HG03460 (cell line): ENCODE data around the gene WNT5B.
"Not testable (repeated sequence)": the region's sequence is repeated elsewhere in the genome, so short reads cannot be mapped to it uniquely, and the experiment has no call there.

Experiments
- ATAC-seq: cut with Tn5 transposase; IDR thresholded peaks from one replicate; pipeline ENCODE4 v1.9.1; 2021; ENCODE audit not compliant: unreplicated experiment

The WNT5B gene

DNA sequence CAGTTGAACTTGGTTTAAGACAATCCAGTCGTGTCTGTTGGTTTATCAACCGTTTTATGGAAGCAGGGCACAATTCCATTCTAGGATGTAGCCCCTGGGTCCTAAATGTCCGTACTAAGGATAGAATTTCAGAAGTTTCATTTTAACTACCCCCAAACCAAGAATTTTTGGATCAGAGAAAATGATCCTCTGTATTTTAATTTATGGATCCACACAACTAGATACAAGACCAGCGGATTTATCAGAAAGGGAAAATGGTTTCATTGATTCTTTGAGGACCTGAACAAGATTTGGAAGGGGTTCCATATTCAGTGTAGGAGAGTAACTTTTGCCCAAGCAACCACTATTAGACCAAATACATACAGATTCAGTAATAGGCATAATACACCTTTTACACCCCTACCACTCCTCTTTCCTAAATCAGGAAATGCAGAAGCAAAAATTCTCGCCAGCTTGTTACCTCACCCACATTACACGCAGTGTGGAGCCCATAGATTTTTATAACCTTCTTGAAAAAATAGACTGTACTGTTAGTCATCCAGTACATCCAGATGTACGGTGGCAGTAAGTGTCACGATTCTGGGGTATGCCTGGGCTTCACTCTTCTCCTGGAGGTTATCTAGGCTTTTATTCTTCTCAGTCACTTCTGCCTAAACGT, 33.2 kb upstream of the WNT5B start:
- no peak for ATAC-seq

DNA sequence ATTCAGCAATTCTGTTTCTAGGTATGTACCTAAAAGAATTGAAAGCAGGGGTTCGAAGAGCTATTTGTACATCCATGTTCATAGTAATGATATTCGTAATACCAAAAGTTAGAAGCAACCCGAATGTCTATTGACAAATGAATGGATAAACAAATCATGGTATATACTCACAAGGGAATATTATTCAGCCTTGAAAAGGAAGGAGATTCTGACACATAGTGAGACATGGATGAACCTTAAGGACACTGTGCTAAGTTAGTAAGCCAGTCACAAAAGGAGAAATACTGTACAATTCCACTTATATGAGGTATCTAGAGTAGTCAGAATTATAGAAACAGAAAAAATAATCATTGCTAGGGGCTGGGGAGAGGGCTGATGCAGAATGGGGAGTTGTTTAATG, 30.3 kb upstream of the WNT5B start:
- no peak for ATAC-seq

DNA sequence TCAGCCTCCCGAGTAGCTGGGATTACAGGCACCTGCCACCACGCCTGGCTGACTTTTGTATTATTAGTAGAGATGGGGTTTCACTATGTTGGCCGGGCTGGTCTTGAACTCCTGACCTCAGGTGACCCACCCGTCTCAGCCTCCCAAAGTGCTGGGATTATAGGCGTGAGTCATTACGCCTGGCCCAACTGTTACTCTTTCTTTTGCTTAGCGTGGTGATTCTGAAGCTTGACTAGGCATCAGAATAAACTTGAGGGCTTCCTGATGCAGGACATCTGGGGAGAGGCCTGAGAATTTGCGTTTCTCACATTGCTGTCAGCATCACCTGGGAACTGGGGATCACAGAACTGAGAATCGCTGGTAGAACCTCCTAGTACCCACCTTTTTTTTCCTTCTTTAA, 26.3 kb upstream of the WNT5B start:
- ATAC-seq = not testable (repeated sequence)

DNA sequence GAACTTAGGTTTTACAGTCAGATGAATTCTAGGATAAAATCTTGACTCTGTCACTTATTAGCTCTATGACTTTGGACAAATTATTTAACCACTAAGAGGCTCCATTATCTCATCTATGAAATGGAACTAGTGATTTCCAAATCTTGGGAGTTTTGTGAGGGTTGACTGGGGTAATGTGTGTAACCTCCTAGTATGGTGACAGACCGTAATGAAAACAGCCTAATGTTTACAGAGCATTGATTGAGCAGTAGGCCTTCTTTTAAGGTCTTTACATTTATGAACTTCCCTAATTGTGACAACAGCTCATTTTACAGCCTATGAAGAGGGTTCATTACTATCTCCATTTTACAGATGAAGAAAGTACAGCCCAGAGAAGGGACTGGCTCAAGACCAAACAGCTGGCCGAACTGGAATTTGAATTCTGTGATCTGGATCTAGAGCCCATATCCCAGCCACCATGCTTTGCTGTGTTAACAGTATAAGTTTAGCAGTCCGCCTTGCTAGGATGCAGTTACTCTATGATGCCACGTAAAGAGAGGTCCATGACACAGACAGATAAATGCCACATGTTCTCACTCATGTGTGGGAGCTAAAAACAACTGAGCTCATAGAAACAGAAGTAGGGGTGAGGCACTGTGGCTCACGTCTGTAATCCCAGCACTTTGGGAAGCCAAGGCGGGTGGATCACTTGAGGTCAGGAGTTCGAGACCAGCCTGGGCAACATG, 25.6 kb upstream of the WNT5B start:
- no peak for ATAC-seq

DNA sequence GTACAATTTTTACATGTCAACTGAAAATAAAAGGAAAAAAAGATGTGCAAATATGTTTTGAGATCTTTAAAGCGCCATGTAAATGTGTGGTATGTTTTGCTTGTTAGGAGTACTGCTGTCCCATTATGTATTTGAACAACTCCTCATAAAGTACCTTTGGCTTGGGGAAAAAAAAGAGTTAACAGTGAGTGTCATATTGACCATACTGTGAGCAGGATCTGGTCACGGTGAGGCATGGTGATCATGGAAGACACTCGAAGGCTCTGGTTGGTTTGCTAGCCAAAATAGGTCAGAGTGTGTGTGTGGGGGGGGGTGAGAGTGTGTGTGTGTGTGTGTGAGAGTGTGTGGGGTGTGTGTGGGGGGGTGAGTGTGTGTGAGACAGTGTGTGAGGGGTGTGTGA, 24.6 kb upstream of the WNT5B start:
- no peak for ATAC-seq

DNA sequence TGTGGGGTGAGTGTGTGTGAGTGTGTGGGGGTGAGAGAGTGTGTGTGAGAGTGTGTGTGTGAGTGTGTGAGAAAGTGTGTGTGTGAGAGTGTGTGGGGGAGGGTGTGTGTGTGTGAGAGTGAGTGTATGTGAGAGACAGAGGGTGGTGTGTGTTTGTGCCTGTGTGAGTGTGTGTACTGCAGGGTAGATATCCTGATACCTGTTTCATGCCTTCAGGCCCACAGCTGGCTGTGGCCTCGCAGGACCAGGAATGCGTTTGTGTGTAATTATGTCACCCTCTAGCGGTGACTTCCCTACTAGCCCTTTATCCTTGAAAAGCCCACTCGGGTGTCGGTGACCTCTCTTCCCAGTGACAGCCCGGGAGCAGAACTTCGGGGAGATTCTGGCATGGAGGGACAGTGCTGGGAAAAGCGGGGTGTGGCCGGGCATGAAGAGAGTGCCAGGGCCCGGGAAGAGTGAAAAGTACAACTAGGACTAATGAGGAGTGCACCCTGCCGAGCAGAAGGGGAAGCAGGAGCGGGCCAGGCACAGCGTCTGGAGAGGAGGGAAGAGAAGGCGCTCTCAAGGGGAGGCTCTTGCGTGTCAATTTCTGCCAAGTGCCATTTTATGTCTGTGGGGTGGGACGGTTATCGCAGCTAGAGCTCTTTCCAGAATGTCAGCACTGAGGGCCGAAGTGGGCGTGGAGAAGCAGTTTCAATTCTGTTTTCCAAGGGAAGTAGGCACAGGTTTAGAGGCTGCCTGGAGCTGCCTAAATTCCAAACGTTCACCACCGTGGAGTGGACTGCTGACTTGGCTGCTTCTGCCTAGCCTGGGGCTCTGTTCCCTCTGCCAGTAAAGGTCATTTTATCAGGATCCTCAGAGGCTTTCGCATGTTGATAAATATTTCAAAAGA, 23.7 kb upstream of the WNT5B start:
- ATAC-seq = no peak

DNA sequence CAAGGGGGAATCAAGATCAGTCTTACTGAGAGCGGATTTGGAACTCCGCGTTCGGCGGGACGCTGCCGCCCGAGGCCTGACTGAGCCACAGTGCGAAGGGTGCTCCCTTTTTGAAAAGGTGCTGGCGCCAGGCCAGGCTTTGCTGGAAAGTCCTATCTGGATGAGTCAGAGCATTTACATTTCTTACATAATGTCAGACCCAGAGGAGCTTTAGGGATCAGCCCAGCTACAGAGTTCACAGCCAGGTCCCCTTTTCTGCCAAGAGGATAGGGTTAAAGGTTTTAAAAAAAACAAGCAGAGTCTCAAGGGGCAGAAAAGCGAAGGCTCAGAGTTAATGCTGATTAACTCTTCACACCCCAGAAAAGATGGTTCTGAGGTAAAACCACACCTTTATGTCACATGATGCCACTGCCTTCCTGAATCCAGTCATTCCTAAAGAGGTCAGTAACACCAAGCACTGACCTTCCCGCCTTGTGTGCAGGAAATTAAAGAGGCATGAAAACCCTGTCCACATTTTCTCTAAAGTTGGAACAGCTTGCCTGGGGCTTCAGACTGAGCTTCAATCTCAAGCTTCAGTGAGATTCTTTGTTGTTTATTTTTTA, 22.9 kb upstream of the WNT5B start:
- ATAC-seq = peak; percentile 64

DNA sequence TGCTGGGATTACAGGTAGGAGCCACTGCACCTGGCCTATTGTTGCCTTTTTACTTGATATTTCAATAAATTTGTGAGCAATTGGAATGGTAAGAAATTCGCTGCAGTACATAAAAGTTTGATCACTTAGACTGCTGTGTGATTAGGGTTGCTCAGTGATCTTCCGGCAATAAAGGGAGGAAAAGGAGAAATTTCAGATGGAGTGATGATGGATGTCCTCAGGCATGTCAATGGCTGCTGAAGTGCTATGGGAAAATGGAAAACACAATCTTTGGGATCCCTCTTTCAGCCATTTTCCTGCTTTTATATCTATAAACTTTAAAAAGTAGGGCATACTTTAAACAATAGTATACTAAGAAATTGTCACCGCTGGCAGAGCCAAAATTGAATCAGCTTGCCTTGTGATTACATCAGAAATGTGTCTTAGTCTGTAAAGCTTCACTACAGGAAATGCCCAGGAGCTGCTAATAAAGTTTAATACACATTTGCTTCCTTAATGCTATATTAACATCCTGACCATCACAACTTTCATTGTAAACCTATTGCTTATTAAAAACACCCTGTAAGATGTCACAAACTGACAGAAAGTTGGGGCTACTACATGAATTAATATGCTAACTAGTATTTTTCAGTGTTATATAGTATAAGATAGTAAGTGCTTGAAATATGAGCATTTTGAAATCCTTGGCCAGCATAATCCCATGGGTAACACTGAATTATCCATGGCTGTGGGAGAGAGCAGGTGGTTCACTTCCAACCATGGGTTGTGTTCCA, 20.9 kb upstream of the WNT5B start:
- no peak for ATAC-seq

DNA sequence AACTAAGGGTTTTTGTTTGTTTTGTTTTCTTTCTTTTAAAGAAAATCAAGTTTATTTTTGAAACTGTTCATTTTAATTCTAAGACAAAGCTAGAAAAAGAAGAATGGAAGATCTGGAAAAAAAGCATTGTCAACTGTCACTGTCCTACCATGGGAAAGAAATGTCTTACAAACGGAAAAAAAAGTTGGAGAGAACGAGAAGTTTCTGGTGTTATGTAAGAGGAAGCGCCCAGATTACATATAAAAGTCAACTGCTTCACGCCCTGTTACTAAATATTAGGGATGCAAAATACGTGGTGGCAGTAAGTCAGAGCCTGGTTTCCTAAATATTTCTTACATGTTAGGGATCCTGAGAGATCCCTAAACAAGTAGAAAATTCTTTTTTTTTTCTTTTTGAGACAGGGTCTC, 20.3 kb upstream of the WNT5B start:
- ATAC-seq = no peak

DNA sequence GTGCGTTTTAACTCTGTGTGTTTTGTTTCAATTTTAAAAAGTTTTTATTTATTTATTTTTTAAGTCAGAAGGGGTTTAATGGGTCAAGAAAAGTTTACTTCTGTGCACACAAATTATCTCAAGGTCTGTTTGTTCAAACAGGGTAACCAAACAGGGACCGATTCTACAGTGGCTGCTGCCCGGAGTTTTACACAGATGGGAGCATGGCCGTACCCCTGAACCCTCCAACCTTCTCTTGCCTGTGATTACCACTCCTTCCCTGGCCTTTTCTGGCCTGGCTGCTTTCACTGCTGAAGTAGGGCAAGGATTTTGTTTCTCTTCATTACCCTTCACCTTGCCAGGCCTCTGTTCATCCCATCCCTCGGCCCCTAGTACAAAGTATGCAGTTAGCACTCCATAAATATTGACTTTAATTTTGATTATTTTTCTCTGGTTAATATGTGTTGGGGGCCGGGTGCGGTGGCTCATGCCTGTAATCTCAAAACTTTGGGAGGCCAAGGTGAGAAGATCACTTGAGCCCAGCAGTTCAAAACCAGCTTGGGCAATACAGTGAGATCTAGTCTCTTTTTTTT, 18.9 kb upstream of the WNT5B start:
- ATAC-seq = no peak

DNA sequence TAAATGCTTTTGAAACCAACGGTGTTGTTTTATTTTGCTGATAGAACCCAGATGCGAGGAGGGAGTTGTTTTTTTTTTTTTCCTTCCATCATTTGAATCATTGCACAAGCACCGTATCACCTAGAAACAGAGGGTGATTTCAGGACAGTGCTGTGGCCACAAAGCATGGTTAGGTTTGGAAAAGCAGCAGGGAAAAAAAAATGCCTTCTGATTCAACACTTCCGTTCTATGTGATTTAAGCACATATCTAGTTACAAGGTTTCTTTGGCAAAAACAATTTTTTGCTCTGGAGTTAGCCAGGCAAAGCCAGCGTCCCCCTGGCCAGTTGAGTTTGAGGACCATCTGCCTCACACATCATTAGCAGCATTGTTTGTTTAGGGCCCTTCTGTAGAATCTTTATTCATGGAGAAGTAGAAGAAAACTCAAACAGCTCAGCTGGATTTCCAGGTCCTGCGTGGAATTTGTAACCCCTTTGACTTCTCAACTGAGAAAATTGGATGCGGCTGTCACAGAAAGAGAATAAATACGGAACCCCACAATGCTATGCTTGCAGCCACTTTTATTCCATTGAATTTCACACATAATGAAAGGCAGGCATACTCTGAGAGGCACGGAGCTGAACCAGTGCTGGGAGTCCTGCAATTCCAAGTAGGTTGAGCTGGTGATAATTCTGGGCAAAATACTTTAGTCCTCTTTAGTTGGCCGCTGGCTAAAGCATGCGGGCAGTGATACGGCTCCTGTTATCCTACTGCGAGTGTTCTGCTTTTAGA, 17.0 kb upstream of the WNT5B start:
- no peak for ATAC-seq

DNA sequence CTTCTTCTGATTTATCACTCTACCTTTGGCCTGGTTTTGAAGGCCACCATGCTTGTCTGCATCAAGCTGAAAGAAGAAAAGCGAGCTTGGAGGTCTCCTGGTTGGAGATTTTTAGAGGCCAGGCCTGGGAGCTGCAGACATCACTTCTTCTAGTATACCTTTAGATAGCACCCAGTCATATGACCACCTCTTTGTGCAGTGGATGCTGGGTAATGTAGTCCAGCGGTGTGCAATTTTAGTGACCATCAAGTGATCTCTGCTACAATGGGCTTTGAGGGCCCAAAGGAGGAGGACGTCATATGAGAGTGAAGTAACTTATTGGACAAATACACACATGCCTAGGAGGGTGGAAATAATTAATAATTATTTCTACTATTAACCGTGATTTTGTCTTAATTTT, 15.2 kb upstream of the WNT5B start:
- ATAC-seq = no peak

DNA sequence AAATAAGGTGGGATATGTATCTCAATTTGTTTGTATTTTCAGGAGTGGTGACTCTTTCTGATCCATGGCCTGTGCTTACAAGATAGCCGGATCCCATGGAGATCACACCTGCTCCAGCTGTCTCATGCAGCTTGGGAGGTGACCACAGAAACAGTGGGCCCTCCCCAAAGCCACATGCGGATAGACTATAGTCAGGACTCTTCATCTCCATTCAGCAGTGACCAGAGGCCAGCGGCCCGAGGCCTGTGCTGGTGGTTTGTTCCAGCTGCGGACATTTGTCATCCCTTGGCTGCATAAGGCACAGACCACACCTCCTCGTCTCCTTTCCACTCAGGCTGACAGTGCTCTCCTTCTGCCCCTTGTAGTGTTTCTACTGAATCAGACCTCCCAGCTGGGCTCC, 14.7 kb upstream of the WNT5B start:
- no peak for ATAC-seq

DNA sequence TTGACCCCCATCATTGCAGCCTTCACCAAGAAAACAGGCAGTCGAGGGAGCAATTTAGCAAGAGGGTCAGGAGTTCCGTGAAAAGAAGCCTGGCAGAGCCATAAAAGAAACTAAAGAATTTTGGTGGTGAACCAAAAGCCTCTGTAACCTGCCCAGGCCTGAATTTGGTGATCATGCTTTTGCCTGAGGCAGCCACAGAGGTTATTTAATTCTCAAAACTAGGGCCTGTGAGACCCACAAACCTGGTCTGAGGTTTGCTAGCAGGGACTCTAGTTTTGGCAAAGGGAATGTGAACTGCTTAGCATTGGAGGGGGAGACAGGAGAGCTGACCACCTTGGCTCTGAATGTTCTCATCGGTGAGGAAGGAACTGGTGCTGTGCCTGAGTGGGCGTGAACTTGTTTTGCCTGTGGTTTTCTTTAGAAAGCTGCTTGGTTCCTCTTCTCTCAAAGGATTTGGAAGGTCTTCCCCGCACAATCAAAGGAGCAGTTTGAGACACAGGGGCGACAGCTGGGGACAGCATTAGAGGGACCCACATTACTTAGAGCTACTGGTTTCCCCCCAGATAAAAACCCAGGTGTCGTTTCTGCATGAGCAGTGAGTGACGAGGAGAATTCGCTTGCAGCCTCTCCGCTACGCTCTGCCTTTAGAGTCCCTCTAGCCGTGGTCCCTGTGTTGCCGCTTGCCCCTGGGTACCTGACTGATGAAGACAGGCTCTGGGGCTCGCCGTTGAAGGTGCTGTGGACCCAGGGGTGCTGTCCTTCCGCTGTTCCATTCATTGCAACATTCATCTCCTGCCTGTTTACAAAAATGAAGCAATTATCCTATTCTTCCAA, 12.6 kb upstream of the WNT5B start:
- ATAC-seq = no peak

DNA sequence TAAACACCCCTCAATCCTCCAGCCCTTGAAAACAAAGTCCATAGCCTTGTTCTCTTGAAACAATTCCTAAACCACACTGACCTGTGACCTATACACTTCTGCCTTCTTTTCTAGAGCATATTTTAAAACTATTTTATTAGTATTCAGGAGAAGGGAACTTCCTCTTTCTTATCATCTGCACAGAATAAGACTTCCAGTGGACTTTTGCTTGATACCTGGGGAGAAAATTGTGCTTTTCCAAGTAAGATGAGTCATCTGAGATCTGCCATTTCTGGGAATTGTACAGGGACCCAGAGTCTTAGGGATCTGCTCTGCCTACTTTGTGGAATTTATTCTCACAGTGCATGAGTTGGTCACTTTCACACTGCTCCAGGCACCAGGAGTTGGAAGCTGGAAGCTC, 10.5 kb upstream of the WNT5B start:
- no peak for ATAC-seq

DNA sequence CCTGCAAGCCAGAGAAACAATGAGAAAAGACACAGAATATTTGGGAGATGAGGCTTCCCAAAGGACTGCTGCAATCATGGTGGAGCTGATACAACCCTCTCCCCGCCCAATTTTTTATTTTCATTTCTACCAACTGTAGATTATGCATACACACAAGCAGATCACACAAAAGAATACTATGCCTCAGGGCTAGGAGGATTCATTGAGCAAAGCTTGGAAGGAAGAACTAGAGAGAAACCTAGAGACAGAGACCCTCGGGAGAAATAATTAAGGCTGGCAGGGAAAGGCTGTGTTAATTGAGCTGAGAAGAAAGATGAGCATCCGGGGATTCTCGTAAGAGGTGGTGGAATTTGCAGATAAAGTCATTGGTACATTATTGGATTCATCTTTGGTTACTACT, 9.9 kb upstream of the WNT5B start:
- ATAC-seq = no peak

DNA sequence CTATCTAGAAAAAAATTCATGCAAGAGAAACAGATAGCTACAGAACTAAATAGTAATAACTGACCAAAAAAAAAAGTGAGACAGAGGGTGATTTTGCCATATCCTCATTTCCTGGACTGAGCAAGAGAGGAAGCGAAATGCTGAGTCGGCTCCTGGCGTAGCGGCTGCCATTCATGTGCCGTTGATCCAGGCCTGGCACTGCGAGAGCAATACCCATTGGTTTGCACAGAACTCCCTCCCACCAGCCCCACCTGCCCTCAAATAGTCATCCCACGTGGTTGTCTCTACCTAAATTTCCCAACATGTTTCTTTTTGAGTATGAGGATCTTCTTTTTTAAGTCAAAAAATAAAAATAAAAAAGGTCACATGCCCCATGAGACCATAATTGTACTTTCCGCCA, 9.4 kb upstream of the WNT5B start:
- ATAC-seq = no peak

DNA sequence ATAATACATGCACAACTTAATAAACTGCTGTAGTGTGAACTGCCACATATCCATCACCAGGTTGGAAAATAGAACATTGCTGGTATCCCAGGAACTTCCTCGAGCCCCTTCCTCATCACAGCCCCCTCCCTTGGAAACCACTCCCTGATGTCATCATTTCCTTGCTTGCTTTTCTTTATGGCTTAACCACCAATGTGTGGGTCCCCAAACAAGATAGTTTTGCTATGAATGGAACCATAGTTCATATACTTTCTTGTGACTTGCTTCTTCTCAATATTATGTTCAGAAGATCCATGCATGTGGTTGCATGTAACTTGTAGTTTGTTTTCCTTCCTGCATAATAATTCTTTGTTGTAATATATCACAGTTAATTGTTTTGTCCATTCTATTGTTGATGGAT, 8.9 kb upstream of the WNT5B start:
- ATAC-seq = no peak

DNA sequence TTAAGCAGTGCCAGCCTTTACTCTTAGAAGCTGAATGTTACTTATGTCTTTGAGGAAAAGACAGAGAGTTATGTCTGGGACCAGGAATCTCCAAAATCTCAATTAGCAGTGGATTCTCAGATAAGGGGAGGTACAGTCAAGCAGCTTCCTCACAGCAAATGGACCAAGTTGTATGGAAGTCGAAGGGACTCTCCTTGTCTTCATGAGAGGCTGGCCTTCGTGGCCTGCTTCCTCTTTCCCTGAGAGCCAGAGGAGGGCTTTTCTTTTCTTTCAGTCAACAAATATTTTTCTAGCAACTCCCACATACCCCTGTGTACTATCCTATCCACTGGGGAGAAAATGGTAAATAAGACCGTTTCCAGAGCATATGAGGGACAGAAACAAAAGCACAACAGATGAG, 6.6 kb upstream of the WNT5B start:
- ATAC-seq = no peak
